ES-I3 (cell line): ENCODE measurements around the gene SCN4B.
"Not testable (repeated sequence)": the region's sequence is repeated elsewhere in the genome, so short reads cannot be mapped to it uniquely, and the experiment has no call there.

Experiments
- H3K36me3 ChIP-seq: 2 replicates; pipeline ENCODE4 v1.6.1; 2013; ENCODE audit warnings: mild to moderate bottlenecking, low read length, control low read depth, moderate library complexity; ENCODE audit not compliant: insufficient read depth
- H3K4me1 ChIP-seq: 2 replicates; pipeline ENCODE4 v1.6.1; 2013; ENCODE audit warnings: mild to moderate bottlenecking, control low read depth, low read length; ENCODE audit not compliant: insufficient read depth
- H3K9ac ChIP-seq: 2 replicates; pipeline ENCODE4 v1.6.1; 2013; ENCODE audit warnings: low read depth, mild to moderate bottlenecking, low read length, moderate library complexity
- H3K9me3 ChIP-seq: 2 replicates; pipeline ENCODE4 v1.6.1; 2013; ENCODE audit warnings: mild to moderate bottlenecking, low read length, moderate library complexity; ENCODE audit not compliant: control insufficient read depth, insufficient read depth

SCN4B gene

GRCh38 chr11:118183691-118184090, 31.1 kb upstream of the SCN4B start:
- H3K9ac ChIP-seq, H3K36me3 ChIP-seq, H3K9me3 ChIP-seq: not testable (repeated sequence)
- peaks cover 12% of the 10 kb centered on the region; the same call in 1 of the 2 replicates for H3K4me1 ChIP-seq

GRCh38 chr11:118180300-118180703, 27.7 kb upstream of the SCN4B start:
- no peaks in the 10 kb centered on the region for H3K9me3 ChIP-seq
- H3K9ac ChIP-seq, result peak overlapping the region; percentile 32; the same call in 1 of the 2 replicates
- H3K36me3 ChIP-seq, result no peaks in the 10 kb centered on the region
- peaks cover 15% of the 10 kb centered on the region for H3K4me1 ChIP-seq

- Histone ChIP-seq H3K9me3 (no peaks in the 10 kb centered on the region), H3K4me1 (peaks cover 26% of the 10 kb centered on the region), H3K9ac (no peak overlapping the region), H3K36me3 (no peaks in the 10 kb centered on the region)
Observed at GRCh38 chr11:118176778-118177134, 24.1 kb upstream of the SCN4B start.

DNA sequence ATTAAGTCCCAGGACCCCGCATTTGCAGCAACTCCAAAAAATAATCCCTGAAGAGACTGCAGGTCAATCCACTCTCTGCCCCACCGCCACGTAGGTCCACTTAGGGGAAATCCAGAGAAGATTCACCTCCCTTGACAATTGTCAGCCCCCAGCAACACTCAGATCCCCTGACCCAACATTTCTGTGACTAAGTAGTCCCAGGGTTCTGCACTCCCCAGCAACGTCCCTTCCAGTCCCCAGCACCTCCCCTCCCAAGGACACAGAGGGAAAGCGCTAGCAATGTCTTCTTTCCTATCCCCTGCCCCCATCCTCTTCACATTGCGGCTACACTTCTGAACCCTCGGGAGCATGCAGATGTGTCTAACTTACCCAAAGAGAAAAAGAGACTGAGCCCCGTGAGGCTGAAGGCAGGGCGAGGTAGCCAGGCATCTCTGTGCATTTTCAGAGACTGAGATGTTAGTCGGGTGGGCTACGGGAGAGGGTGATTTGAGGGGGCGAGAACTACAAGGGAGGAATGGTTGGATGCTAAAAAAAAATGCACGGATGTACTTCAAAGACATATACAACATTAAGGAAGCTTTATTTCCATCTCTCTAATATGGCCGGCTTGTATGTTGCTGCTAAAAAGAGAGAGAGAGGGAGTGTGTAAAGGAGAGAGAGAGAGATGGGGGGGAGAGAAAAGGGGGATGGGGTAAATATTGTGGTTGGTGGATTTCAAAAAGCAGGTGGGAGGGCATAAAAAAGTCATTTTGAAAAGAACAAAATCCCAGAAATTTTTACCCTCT, 23.6 kb upstream of the SCN4B start, which contains the start of gene SCN2B:
Gene SCN2B, minus strand, starts transcription at position 647 of the 785 bp plus-strand sequence. Its CDS starts 208 bp downstream, at position 439.
- H3K4me1 ChIP-seq, result peaks cover 26% of the 10 kb centered on the region
- no peaks in the 10 kb centered on the region for H3K36me3 ChIP-seq
- peak within 1 kb of the TSS; percentile 71 for H3K9ac ChIP-seq
- H3K9me3 ChIP-seq, result no peaks in the 10 kb centered on the region

- Histone ChIP-seq H3K36me3 (no peaks in the 10 kb centered on the region), H3K9ac (peak overlapping the region; percentile 71), H3K9me3 (no peaks in the 10 kb centered on the region), H3K4me1 (peaks cover 28% of the 10 kb centered on the region)
Observed at GRCh38 chr11:118175031-118175992, 22.7 kb upstream of the SCN4B start.

- H3K4me1 ChIP-seq, result peaks cover 21% of the 10 kb centered on the region
- no peaks in the 10 kb centered on the region for H3K9me3 ChIP-seq
- H3K9ac ChIP-seq, result no peak overlapping the region
- H3K36me3 ChIP-seq, result no peaks in the 10 kb centered on the region
Observed at GRCh38 chr11:118174006-118174567, 21.5 kb upstream of the SCN4B start.

DNA sequence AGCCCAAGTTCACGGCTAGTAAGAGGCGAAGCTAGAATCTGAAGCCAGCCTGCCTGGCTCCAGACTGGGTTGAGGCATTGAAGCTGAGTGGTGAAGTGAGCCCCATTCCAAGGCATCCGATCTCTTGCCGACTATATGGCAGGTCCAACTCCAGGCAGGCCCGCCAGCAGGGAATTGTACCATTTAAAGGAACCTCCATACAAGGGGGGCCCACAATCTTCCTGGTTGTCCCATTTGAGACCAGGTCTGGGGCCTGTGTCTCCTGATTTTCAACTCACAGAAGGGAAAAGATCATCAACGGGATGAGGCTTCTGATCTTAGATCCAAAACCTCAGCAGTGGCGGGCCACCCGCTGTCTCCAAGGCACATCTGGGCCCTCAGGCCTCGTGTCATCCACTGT, 19.7 kb upstream of the SCN4B start:
- Histone ChIP-seq H3K4me1 (peaks cover 21% of the 10 kb centered on the region), H3K36me3 (no peaks in the 10 kb centered on the region), H3K9me3 (no peaks in the 10 kb centered on the region), H3K9ac (no peak overlapping the region)

DNA sequence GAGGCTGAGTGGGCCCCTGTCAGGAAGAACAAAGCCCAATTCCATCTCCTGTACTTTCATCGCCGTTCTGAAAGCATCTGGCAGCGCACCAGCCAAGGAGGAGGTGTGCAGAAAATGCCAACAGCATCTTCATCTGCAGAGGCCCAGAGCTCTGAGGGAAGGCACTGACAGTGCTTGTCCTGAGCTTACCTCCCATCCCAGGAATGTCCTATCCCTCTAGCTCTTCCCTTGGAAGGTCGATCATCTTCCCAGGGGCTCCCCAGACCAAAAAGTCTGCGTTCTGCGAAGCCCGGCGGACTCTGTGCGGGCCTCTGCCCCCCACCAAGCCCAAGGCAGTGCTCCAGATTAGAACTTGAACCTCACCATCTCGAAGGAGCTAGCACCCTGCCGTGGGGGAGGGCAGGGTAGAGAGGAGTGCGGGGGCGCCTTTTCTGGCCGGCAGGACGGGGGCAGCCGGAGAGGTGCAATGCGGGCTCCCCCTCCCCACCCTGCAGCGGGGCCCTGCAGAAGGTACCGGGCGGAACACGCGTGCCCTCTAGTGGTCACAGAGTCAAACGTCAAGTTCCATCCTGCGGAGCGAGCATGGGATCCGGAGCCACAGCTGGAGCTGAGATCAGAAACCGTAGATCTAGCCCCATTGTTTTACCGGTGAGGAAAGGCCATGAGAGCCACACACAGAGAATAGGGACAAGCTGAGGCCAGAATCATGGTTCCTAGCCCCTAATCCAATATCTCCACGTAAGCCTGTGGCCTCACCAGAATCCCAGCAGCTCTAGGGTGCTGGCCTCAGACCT, 18.8 kb upstream of the SCN4B start:
- H3K9me3 ChIP-seq, result no peaks in the 10 kb centered on the region
- H3K4me1 ChIP-seq, result peaks cover 21% of the 10 kb centered on the region
- H3K9ac ChIP-seq, result peak overlapping the region; percentile 49; the same call in 1 of the 2 replicates
- no peaks in the 10 kb centered on the region for H3K36me3 ChIP-seq

GRCh38 chr11:118170882-118171268, 18.3 kb upstream of the SCN4B start:
- Histone ChIP-seq H3K9me3 (no peaks in the 10 kb centered on the region), H3K36me3 (no peaks in the 10 kb centered on the region), H3K4me1 (peaks cover 21% of the 10 kb centered on the region), H3K9ac (no peak overlapping the region; the same call in 1 of the 2 replicates)

- peaks cover 20% of the 10 kb centered on the region for H3K4me1 ChIP-seq
- H3K9ac ChIP-seq, result no peak overlapping the region
- H3K9me3 ChIP-seq, result no peaks in the 10 kb centered on the region
- H3K36me3 ChIP-seq, result no peaks in the 10 kb centered on the region
Observed at GRCh38 chr11:118170231-118170630, 17.6 kb upstream of the SCN4B start.

- no peaks in the 10 kb centered on the region for H3K36me3 ChIP-seq
- H3K9me3 ChIP-seq, result no peaks in the 10 kb centered on the region
- no peak overlapping the region for H3K9ac ChIP-seq
- H3K4me1 ChIP-seq, result peaks cover 13% of the 10 kb centered on the region; the same call in 1 of the 2 replicates
Observed at GRCh38 chr11:118169300-118170140, 16.9 kb upstream of the SCN4B start.

DNA sequence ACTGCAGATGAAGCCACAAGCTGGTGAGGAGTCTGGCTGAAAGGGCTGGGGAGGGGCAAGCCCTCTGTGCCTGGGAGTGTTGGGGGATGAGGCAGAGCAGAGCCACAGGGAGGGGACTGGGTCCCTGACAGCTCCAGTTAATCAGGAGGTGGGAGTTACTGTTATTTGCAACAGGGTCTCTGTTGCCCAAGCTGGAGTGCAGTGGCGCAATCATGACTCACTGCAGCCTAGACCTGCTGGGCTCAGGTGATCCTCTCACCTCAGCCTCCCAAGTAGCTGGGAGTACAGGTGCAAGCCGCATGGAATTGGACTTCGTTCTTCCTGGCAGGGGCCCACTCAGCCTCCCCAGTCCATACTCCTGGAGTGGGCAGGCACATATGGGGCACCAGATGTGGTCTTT, 16.1 kb upstream of the SCN4B start:
- H3K9ac ChIP-seq, result no peak overlapping the region
- no peaks in the 10 kb centered on the region for H3K36me3 ChIP-seq
- H3K9me3 ChIP-seq, result no peaks in the 10 kb centered on the region
- H3K4me1 ChIP-seq, result 0 out of 2 replicates have a peak, but pooled peaks cover 10% of the 10 kb centered on the region

- H3K4me1 ChIP-seq, result 0 out of 2 replicates have a peak, but pooled peaks cover 10% of the 10 kb centered on the region
- H3K9me3 ChIP-seq, result no peaks in the 10 kb centered on the region
- no peaks in the 10 kb centered on the region for H3K36me3 ChIP-seq
- H3K9ac ChIP-seq, result no peak overlapping the region
Observed at GRCh38 chr11:118168316-118168715, 15.7 kb upstream of the SCN4B start.
